CD4-positive, alpha-beta T cell treated with Interleukin-12 subunit alpha and Interleukin-12 subunit beta, for 1 hour (primary cell): Measurements from ENCODE around the gene BORCS5.
A peak's percentile ranks its signal among the peaks of the same experiment; 100 is the strongest.

Source experiments
- DNase-seq: peaks from one replicate; pipeline ENCODE4 v3.0.0-alpha.2; 2020

Gene BORCS5

DNA sequence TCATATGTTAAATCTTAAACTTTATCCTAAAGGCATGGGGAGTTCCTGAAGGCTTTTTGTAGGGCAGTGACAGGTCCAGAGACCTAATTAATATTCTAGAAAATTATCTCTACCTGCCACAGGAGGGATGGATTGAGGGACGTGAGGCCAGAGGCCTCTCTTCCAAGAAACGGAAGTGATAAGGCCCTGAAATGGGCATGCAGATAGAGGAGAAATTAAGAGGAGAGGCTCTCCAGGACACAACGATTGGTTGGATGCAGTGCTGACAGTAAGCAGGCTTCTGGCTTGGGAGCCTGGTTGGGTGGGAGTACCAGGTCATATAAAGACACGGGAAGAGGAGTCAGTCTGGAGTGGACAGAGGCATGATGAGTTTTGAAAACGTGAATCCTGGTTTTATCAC, 3.1 kb upstream of the BORCS5 start:
- DNase-seq, result no peak

DNA sequence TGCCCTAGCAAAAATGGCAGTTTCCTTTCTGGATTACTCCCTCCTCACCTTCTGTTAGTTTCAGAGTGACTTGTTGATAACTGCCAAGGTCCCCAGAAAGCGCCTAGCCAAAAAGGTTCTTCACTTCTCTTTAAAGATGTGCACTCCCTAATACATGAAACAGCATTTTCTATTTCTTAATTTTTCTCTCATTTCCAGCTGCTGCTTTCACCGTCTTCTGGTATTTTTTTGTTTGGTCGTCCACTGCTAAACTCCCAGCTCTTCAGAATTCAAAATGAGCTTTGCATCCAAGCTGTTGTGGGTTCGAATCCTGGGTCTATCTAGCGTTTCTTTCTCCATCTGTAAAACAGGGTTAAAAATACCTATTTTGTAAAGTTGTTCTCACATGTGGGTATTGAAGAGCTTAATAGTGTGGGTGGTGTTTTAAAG, 397 bp upstream of the BORCS5 start:
- DNase-seq, result no peak

GRCh38 chr12:12357719-12358461, 1.0 kb downstream of the BORCS5 start:
- peak; percentile 38 for DNase-seq

GRCh38 chr12:12358528-12358927, 1.6 kb downstream of the BORCS5 start:
- DNase-seq, result no peak

DNA sequence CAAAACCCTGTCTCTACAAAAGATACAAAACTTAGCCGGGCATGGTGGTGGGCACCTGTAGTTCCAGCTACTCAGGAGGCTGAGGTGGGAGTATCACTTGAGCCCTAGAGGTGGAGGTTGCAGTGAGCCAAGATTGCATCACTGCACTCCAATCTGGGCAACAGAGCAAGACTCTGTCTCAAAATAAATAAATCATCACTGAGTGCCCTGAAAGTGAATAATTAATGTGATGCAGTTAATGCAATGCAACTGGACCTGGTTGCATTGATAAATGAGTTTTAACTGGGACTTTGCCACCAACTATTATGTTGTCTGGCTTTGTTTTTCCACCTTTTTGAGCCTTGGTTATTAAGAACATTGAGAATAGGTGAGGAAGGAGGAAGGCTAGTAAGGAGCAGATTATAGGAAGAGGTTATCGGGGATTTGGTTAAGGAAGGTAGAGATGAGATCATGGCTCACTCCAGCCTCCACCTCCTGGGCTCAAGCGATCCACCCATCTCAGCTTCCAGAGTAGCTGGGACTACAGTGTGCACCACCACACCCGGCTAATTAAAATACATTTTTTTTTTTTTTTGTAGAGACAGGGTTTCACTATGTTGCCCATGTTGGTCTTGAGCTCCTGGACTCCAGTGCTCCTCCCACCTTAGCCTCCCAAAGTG, 8.0 kb downstream of the BORCS5 start:
- DNase-seq, result no peak

- DNase-seq, result no peak
Observed at GRCh38 chr12:12365446-12365802, 8.5 kb downstream of the BORCS5 start.

- DNase-seq, result no peak
Observed at GRCh38 chr12:12365931-12366431, 9.1 kb downstream of the BORCS5 start.

GRCh38 chr12:12366701-12367481, 10.0 kb downstream of the BORCS5 start:
- DNase-seq, result no peak

GRCh38 chr12:12367482-12367998, 10.7 kb downstream of the BORCS5 start:
- no peak for DNase-seq

GRCh38 chr12:12372946-12373722, 16.3 kb downstream of the BORCS5 start:
- no peak for DNase-seq

- DNase-seq, result peak; percentile 82
Observed at GRCh38 chr12:12376646-12377448, 20.0 kb downstream of the BORCS5 start.

- peak; percentile 37 for DNase-seq
Observed at GRCh38 chr12:12378616-12379015, 21.7 kb downstream of the BORCS5 start.

DNA sequence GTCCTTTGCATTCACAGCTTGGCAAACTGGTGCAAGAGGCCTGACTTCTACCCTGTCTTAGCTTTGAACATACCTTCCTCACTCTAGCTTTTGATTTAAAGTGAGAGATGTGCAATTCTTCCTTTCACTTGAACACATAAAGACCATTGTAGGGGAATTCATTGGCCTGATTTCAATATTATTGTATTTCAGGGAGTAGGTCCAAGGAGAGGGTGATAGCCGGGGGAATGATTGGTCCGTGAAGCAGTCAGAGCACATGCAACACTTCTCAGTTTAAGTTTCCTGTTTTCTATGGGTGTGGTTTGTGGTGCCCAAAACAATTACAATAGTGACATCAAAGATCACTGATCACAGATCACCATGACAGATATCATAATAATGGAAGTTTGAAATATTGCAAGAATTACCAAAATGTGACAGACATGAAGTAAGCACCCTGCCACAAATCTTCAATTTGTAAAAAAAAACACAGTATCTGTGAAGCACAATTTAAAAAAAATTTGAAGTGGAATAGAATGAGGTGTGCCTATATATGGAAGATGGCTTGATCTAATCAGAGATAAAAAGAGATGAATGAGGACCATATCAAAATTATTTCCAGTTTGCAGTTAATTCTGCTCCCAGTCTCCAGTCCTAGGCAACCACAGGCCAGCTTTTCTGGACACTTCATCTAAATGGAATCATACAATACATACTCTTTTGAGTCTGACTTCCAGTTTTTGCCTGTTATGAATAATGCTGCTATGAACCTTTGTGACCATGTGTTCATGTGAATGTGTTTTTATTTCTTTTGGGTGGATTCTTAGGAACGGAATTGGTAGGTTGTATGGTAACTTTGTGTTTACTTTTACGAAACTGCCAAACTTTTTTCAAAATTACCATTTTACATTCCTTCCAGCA, 23.2 kb downstream of the BORCS5 start:
- peak; percentile 88 for DNase-seq

GRCh38 chr12:12380949-12381593, 24.2 kb downstream of the BORCS5 start:
- no peak for DNase-seq

- DNase-seq, result no peak
Observed at GRCh38 chr12:12381982-12382381, 25.1 kb downstream of the BORCS5 start.

- peak; percentile 55 for DNase-seq
Observed at GRCh38 chr12:12384571-12385340, 27.9 kb downstream of the BORCS5 start.

DNA sequence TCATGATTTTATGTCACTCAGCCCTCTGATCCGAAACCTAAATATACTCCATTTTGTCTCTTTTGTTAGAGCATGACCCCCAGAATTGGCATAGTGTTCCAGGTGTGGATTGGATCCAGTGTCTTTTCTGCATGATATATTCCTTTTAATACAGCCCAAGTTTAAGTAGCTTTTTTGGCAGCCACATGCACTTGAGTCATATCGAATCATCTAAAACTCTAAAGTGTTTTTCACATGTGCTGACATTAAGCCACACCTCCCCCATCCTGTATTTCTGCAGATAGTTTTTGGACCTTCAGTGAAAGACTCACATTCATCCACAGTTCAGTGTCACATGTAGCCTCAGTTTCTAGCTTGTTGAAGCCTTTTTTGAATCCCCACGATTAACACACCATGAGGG, 30.6 kb downstream of the BORCS5 start:
- DNase-seq, result no peak

DNA sequence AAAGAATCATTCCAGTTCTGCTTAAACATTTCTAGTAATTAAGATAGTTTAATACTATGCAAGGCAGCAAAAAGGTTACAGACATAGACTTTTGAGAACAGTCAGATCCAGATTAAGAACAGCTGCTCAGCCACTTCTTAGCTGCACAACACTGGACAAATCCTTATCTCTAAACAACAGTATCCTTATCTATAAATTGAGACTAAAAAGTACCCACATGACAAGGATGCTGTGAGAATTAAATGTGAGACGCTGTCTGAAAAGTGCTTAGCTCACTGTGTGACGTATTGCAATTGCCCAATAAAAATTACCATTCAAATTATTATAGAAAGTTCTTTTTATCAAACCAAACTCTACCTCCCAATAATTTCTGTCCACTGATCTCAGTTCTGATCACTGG, 35.5 kb downstream of the BORCS5 start:
- no peak for DNase-seq

DNA sequence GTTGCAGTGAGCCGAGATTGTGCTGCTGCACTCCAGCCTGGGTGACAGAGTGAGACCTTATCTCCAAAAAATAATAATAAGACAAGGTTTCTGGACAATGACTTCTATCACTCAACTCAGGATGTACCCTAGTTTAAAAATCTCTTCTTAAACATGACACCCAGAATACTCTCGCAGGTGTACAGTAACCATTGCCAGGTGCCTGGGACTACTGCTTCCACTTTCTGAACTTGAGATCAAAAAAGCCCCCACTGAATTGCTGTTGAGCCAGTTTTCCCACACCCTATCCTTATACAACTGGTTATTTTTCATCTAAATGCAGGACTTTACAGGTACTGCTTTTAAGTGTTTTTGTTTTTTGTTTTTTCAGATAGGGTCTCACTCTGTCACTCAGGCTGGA, 36.3 kb downstream of the BORCS5 start:
- no peak for DNase-seq
